Suprapubic skin (tissue), 4 donors: Measurements from ENCODE around the gene RPLP2. TPM values are rescaled to one million over a fixed set of nuclear protein-coding genes. Genes with fewer than 3 reads are reported as not detected.

Source experiments
- DNase-seq, 2 donors: peaks; one replicate each; pipeline ENCODE4 v3.0.0-alpha.2; 2019; ENCODE audit warnings: low spot score in 2 of 2
- H3K27ac ChIP-seq: fragments of 200-600 bp; sonication (generic); one replicate; pipeline ENCODE4 v1.5.1; 2019
- H3K27me3 ChIP-seq: fragments of 200-600 bp; sonication (generic); one replicate; pipeline ENCODE4 v1.5.1; 2019
- H3K36me3 ChIP-seq: fragments of 200-600 bp; sonication (generic); one replicate; pipeline ENCODE4 v1.5.1; 2019
- H3K4me1 ChIP-seq: fragments of 200-600 bp; sonication (generic); one replicate; pipeline ENCODE4 v1.5.1; 2019
- H3K4me3 ChIP-seq: fragments of 200-600 bp; sonication (generic); one replicate; pipeline ENCODE4 v1.5.1; 2019; ENCODE audit warnings: mild to moderate bottlenecking
- H3K9me3 ChIP-seq: fragments of 200-600 bp; sonication (generic); one replicate; pipeline ENCODE4 v1.5.1; 2019
- CTCF ChIP-seq, 2 donors: fragments of 200-600 bp in 1 of 2; fragments of 450-650 bp in 1 of 2; sonication (generic) in 1 of 2; IDR thresholded peaks; one replicate each; pipeline ENCODE4 v1.5.1; 2016 to 2019; ENCODE audit warnings: antibody characterized with exemption in 2 of 2, mild to moderate bottlenecking in 1 of 2, moderate library complexity in 1 of 2
- EP300 ChIP-seq: sonication (generic); formaldehyde crosslinking; IDR thresholded peaks from one replicate; pipeline ENCODE4 v1.6.1; 2017; ENCODE audit warnings: antibody characterized with exemption
- POLR2A ChIP-seq, 2 donors: fragments of 450-650 bp; IDR thresholded peaks; one replicate each; pipeline ENCODE4 v1.6.1; 2017; ENCODE audit warnings: antibody characterized with exemption in 2 of 2, mild to moderate bottlenecking in 2 of 2, moderate library complexity in 2 of 2
- POLR2AphosphoS5 ChIP-seq, 3 donors: sonication (generic); formaldehyde crosslinking; IDR thresholded peaks; one replicate each; pipeline ENCODE4 v1.6.1; 2017; ENCODE audit warnings: antibody characterized with exemption in 3 of 3
- WGBS: methylation state at CpG from one replicate; pipeline ENCODE4 v1.1.5; 2018; 5-methylcytosine and 5-hydroxymethylcytosine counted together
- total RNA-seq, 4 donors: library from RNA; depleted of rRNA; stranded (reverse); fragments of >200 nt; gene quantifications; one replicate each; pipeline ENCODE4 v1.1.0, GENCODE V29; 2016

Gene RPLP2
- total RNA-seq, 4 donors from 2014 or later = 692 to 1,129 (median 991) TPM

- Histone ChIP-seq H3K27me3 (no peaks in the 10 kb centered on the region), H3K4me3 (no peak overlapping the region), H3K36me3 (peaks cover 73% of the 10 kb centered on the region), H3K9me3 (no peaks in the 10 kb centered on the region), H3K4me1 (peaks cover 20% of the 10 kb centered on the region), H3K27ac (peak overlapping the region; percentile 58)
- TF ChIP-seq POLR2AphosphoS5 (IDR thresholded peaks at IDR 0.05) (no peak), CTCF (IDR thresholded peaks at IDR 0.05) (no peak), EP300 (no peak), POLR2A (IDR thresholded peaks at IDR 0.05) (no peak)
- no peak for DNase-seq
- 79% methylated on average over 16 of the region's 22 CpGs for WGBS
Measured at GRCh38 chr11:763549-764321, 46.0 kb upstream of the RPLP2 start.

- H3K36me3 ChIP-seq = peaks cover 65% of the 10 kb centered on the region
- H3K9me3 ChIP-seq = no peaks in the 10 kb centered on the region
- WGBS = 85% methylated on average over 17 of the region's 18 CpGs
- peaks cover 20% of the 10 kb centered on the region for H3K4me1 ChIP-seq
- no peak for DNase-seq
- no peaks in the 10 kb centered on the region for H3K27me3 ChIP-seq
- no peak overlapping the region for H3K27ac ChIP-seq
- no peak for TF ChIP-seq POLR2AphosphoS5 (IDR thresholded peaks at IDR 0.05)
- no peak overlapping the region for H3K4me3 ChIP-seq
Measured at GRCh38 chr11:764322-765024, 45.3 kb upstream of the RPLP2 start.

GRCh38 chr11:765025-765801 is 44.6 kb upstream of the RPLP2 start:
- H3K4me3 ChIP-seq = no peak overlapping the region
- 75% methylated on average over 19 of the region's 19 CpGs for WGBS
- no peak overlapping the region for H3K27ac ChIP-seq
- H3K4me1 ChIP-seq = peaks cover 20% of the 10 kb centered on the region
- no peaks in the 10 kb centered on the region for H3K27me3 ChIP-seq
- peaks cover 64% of the 10 kb centered on the region for H3K36me3 ChIP-seq
- H3K9me3 ChIP-seq = no peaks in the 10 kb centered on the region
- DNase-seq = peak in 1 of 2 donors; percentile 69
- TF ChIP-seq EP300 (no peak), CTCF (IDR thresholded peaks at IDR 0.05) (peak; percentile 26 to 67), POLR2AphosphoS5 (IDR thresholded peaks at IDR 0.05) (no peak), POLR2A (IDR thresholded peaks at IDR 0.05) (no peak)

GRCh38 chr11:765802-766091 is 44.0 kb upstream of the RPLP2 start:
- Histone ChIP-seq H3K4me3 (no peak overlapping the region), H3K4me1 (peaks cover 20% of the 10 kb centered on the region), H3K9me3 (no peaks in the 10 kb centered on the region), H3K27me3 (no peaks in the 10 kb centered on the region), H3K36me3 (peaks cover 64% of the 10 kb centered on the region), H3K27ac (no peak overlapping the region)
- 91% methylated on average over 7 of the region's 8 CpGs for WGBS
- no peak for DNase-seq
- TF ChIP-seq EP300 (no peak), CTCF (IDR thresholded peaks at IDR 0.05) (no peak), POLR2A (IDR thresholded peaks at IDR 0.05) (no peak), POLR2AphosphoS5 (IDR thresholded peaks at IDR 0.05) (no peak)

GRCh38 chr11:766106-766935 is 43.4 kb upstream of the RPLP2 start:
- peaks cover 64% of the 10 kb centered on the region for H3K36me3 ChIP-seq

More at GRCh38 chr11:766106-766935, 43.4 kb upstream of the RPLP2 start:
- WGBS = 64% methylated on average over 9 of the region's 11 CpGs
- H3K27me3 ChIP-seq = no peaks in the 10 kb centered on the region
- H3K27ac ChIP-seq = no peak overlapping the region
- H3K4me1 ChIP-seq = peaks cover 20% of the 10 kb centered on the region
- no peak overlapping the region for H3K4me3 ChIP-seq
- DNase-seq = no peak
- no peaks in the 10 kb centered on the region for H3K9me3 ChIP-seq
- TF ChIP-seq CTCF (IDR thresholded peaks at IDR 0.05) (no peak), EP300 (no peak), POLR2AphosphoS5 (IDR thresholded peaks at IDR 0.05) (no peak), POLR2A (IDR thresholded peaks at IDR 0.05) (no peak)
